Measurements from ENCODE around the gene TMEM255B. TPM values are rescaled to one million over a fixed set of nuclear protein-coding genes. Genes with fewer than 3 reads are reported as not detected.

The TMEM255B gene
- total RNA-seq, 2 experiments from 2014 or later: 1.0 to 1.2 TPM

GRCh38 chr13:113726961-113727411 lies 32.0 kb upstream of the TMEM255B start:
- Mint-ChIP-seq H3K4me1 (ENCODE audit: low read depth) (peaks cover 23% of the 10 kb centered on the region), H3K27ac (peak overlapping the region; percentile 61), H3K4me3 (no peak overlapping the region), H3K9me3 (no peaks in the 10 kb centered on the region), H3K27me3 (peaks cover 20% of the 10 kb centered on the region), H3K36me3 (ENCODE audit: low read depth) (peaks cover 9% of the 10 kb centered on the region)
- Histone ChIP-seq H3K27me3 (ENCODE audit: control insufficient read depth in 1 of 2, insufficient read depth in 2 of 2, low read length in 2 of 2) (peaks cover 7 to 11% of the 10 kb centered on the region in 2 experiments), H3K9me3 (ENCODE audit: control insufficient read depth in 1 of 2, insufficient read depth in 1 of 2, low read length in 2 of 2) (peaks cover 0 to 25% of the 10 kb centered on the region in 2 experiments), H3K27ac (ENCODE audit: low read depth in 1 of 2, low read length in 2 of 2) (no peak overlapping the region), H3K4me1 (ENCODE audit: insufficient read depth, low read length) (peaks cover 20% of the 10 kb centered on the region), H3K4me3 (ENCODE audit: low read length) (peak overlapping the region; percentile 65), H3K36me3 (ENCODE audit: insufficient read depth, low read length) (no peaks in the 10 kb centered on the region)
- DNase-seq (peak in 2 of 14 experiments; percentile 32 to 46), ATAC-seq (ENCODE audit: poor library complexity) (no peak)
- TF ChIP-seq CTCF (IDR thresholded peaks at IDR 0.05): no peak
- intact Hi-C loops (cut with DNase I, micrococcal nuclease): no loop called here
- ChIA-PET CTCF (no interaction called here), POLR2A (no interaction called here)

- H3K4me1 ChIP-seq (ENCODE audit: insufficient read depth, low read length): peaks cover 20% of the 10 kb centered on the region
These were observed 30.4 kb upstream of the TMEM255B start for GRCh38 chr13:113728571-113729054.

DNA sequence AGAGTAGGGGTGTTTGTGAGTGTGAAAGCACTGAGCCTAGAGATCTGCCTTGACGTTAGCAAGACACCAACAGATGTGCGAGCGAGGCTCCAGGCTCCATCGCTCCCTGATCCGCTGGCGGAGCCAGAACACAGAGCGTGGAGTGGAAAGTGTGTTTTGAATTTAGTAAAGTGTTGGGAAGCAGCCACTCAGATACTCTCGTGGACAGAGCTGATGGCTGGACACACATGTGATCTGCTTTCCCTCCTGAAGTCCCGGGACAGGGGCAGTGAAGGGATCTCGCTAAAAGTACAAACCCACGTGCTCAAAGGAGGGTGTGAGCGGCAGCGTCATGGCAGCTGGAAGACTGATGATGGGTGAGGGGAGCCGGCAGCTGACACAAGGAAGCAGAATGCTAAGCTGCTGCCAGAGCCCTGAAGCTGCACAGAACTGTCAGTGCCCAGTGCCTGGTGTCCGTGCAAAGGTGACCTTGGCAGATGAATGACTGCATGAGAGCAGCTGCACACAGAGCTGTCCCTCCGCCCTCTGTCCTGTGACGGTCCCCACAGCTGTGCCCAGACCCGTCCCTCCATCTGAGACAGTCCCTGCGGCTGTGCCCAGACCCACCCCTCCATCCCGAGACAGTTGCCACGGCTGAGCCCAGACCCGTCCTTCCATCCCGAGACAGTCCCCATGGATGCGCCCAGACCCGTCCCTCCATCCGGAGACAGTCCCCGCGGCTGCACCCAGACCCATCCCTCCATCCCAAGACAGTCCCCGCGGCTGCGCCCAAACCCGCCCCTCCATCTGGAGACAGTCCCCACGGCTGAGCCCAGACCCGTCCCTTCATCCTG lies 29.6 kb upstream of the TMEM255B start:
- ATAC-seq (ENCODE audit: poor library complexity) (no peak), DNase-seq (no peak)
- intact Hi-C loops (cut with DNase I, micrococcal nuclease): no loop called here
- Histone ChIP-seq H3K36me3 (ENCODE audit: insufficient read depth, low read length) (no peaks in the 10 kb centered on the region), H3K4me1 (ENCODE audit: insufficient read depth, low read length) (peaks cover 15% of the 10 kb centered on the region), H3K27ac (ENCODE audit: low read depth in 1 of 2, low read length in 2 of 2) (no peak overlapping the region), H3K9me3 (ENCODE audit: control insufficient read depth in 1 of 2, insufficient read depth in 1 of 2, low read length in 2 of 2) (peaks cover 0 to 40% of the 10 kb centered on the region in 2 experiments), H3K27me3 (ENCODE audit: control insufficient read depth in 1 of 2, insufficient read depth in 2 of 2, low read length in 2 of 2) (peaks cover 7 to 11% of the 10 kb centered on the region in 2 experiments), H3K4me3 (ENCODE audit: low read length) (no peak overlapping the region)
- H3K9me3 Mint-ChIP-seq: no peaks in the 10 kb centered on the region
- H3K27me3 Mint-ChIP-seq: peaks cover 20% of the 10 kb centered on the region
- TF ChIP-seq CTCF (IDR thresholded peaks at IDR 0.05): no peak
- peaks cover 8% of the 10 kb centered on the region for H3K4me1 Mint-ChIP-seq (ENCODE audit: low read depth)
- CTCF ChIA-PET: no interaction called here
- POLR2A ChIA-PET: no interaction called here
- H3K4me3 Mint-ChIP-seq: peak overlapping the region; percentile 38
- peak overlapping the region; percentile 59 for H3K27ac Mint-ChIP-seq
- H3K36me3 Mint-ChIP-seq (ENCODE audit: low read depth): peaks cover 9% of the 10 kb centered on the region

More at GRCh38 chr13:113728571-113729054, 30.4 kb upstream of the TMEM255B start:
- Mint-ChIP-seq H3K27me3 (peaks cover 20% of the 10 kb centered on the region), H3K9me3 (no peaks in the 10 kb centered on the region), H3K4me1 (ENCODE audit: low read depth) (peaks cover 16% of the 10 kb centered on the region), H3K27ac (peak overlapping the region; percentile 59), H3K4me3 (peak overlapping the region; percentile 38), H3K36me3 (ENCODE audit: low read depth) (peaks cover 9% of the 10 kb centered on the region)
- TF ChIP-seq CTCF (IDR thresholded peaks at IDR 0.05): no peak
- H3K9me3 ChIP-seq (ENCODE audit: control insufficient read depth in 1 of 2, insufficient read depth in 1 of 2, low read length in 2 of 2): peaks cover 0 to 38% of the 10 kb centered on the region in 2 experiments
- POLR2A ChIA-PET: no interaction called here
- intact Hi-C loops (cut with DNase I, micrococcal nuclease): no loop called here
- H3K36me3 ChIP-seq (ENCODE audit: insufficient read depth, low read length): no peaks in the 10 kb centered on the region
- peaks cover 7 to 11% of the 10 kb centered on the region in 2 experiments for H3K27me3 ChIP-seq (ENCODE audit: control insufficient read depth in 1 of 2, insufficient read depth in 2 of 2, low read length in 2 of 2)
- H3K4me3 ChIP-seq (ENCODE audit: low read length): no peak overlapping the region
- CTCF ChIA-PET: no interaction called here
- no peak overlapping the region for H3K27ac ChIP-seq (ENCODE audit: low read depth in 1 of 2, low read length in 2 of 2)
- ATAC-seq (ENCODE audit: poor library complexity) (no peak), DNase-seq (no peak)

Measured in CD4-positive, alpha-beta T cell (primary cell).